ENCODE measurements around the gene MSH2. TPM values are rescaled to one million over a fixed set of nuclear protein-coding genes. Genes with fewer than 3 reads are reported as not detected.

The MSH2 gene
- total and polyA plus RNA-seq, 2 of the 13 experiments (the other 11 are each of a cell fraction or from before 2014, with no cell fraction given): 19.9 to 76.3 TPM

- peak overlapping the region; percentile 77 for H3K9ac ChIP-seq (ENCODE audit: insufficient read depth, low read depth, low read length)
- in situ Hi-C loops (cut with HindIII; ENCODE audit: extremely low pct_ligation_motif_present, low pct_unique_long_range_greater_than_20kb): no loop called here
- TSS peak; percentile 51 for BruUV-seq (replicated peaks)
- FAIRE-seq (no peak), DNase-seq (ENCODE audit: low spot score) (no peak), ATAC-seq (no peak; the same call in 2 of the 3 replicates)
- H4K20me1 ChIP-seq (ENCODE audit: insufficient read depth, low read length): no peaks in the 10 kb centered on the region
- POLR2A ChIA-PET: interaction anchor here (0.8 to 2.4 kb wide), 8 partner anchors 12 to 488 kb away, joined by 3 to 26 read pairs (median 4); partner anchors contain the start of gene MSH6
- 0 out of 5 replicates have a peak, but pooled peaks cover 0 to 2% of the 10 kb centered on the region in 2 experiments for H3K36me3 ChIP-seq (replicated peaks in 1 of 2; ENCODE audit: control insufficient read depth in 1 of 2, insufficient read depth in 2 of 2, low read length in 2 of 2)
- H3K27me3 ChIP-seq (ENCODE audit: control insufficient read depth in 1 of 2, insufficient read depth in 2 of 2, low read length in 2 of 2): no peaks in the 10 kb centered on the region; a peak in 1 of 5 replicates
- intact Hi-C loops (cut with micrococcal nuclease; ENCODE audit: unreplicated experiment): no loop called here
- H3K9me3 ChIP-seq (ENCODE audit: low read length): no peaks in the 10 kb centered on the region
- TF ChIP-seq STAT6 (CRISPR knock-in tag; IDR thresholded peaks at IDR 0.05; ENCODE audit: borderline replicate concordance) (no peak), TCF7 (IDR thresholded peaks at IDR 0.05; ENCODE audit: low read depth) (0 out of 2 replicates have a peak, but pooled peaks have one; percentile 4), ZEB1 (IDR thresholded peaks at IDR 0.05; ENCODE audit: insufficient replicate concordance, low read depth) (peak; percentile 23), ZNF362 (CRISPR knock-in tag; IDR thresholded peaks at IDR 0.05; ENCODE audit: borderline replicate concordance) (peak; percentile 79; the same call in 1 of the 2 replicates)
- 8% methylated on average over 8 of the region's 8 CpGs for WGBS (ENCODE audit: low lambda C conversion rate)
- peak overlapping the region; percentile 72 to 87 (median 76) for H3K4me3 ChIP-seq (replicated peaks in 1 of 3; ENCODE audit: insufficient read depth in 1 of 3, low read depth in 2 of 3, low read length in 3 of 3)
- H3K27ac ChIP-seq (ENCODE audit: extremely low read length, insufficient read depth, low read length): peak overlapping the region; percentile 75
- peak overlapping the region; percentile 99 for H3K4me2 ChIP-seq (ENCODE audit: low read depth, low read length)
- CTCF ChIA-PET (ENCODE audit: low intra/inter-chr PET ratio, low total read pairs): no interaction called here
- peaks cover 67% of the 10 kb centered on the region for H3K4me1 ChIP-seq (ENCODE audit: insufficient read depth, low read length)
- peaks cover 38% of the 10 kb centered on the region for H3K79me2 ChIP-seq (ENCODE audit: insufficient read depth, low read length)
- H2AFZ ChIP-seq (ENCODE audit: low read length): peak overlapping the region; percentile 96
These were observed 476 bp upstream of the MSH2 start for GRCh38 chr2:47402555-47402804.
